WI38 (cell line): ENCODE measurements around the gene SIRT4.

Experiments used
- H3K4me3 ChIP-seq: 2 replicates; pipeline ENCODE4 v1.5.1; 2011; ENCODE audit warnings: low read depth, mild to moderate bottlenecking, control low read depth, low read length
- CTCF ChIP-seq: IDR thresholded peaks from 2 replicates; pipeline ENCODE4 v1.5.1; 2012; ENCODE audit warnings: low read depth, mild to moderate bottlenecking, control low read depth, low read length

SIRT4 gene

GRCh38 chr12:120358412-120359100, 56.4 kb downstream of the SIRT4 start:
- no peak for TF ChIP-seq CTCF
- H3K4me3 ChIP-seq, result no peak overlapping the region

GRCh38 chr12:120359128-120359527, 57.0 kb downstream of the SIRT4 start:
- no peak for TF ChIP-seq CTCF

GRCh38 chr12:120361506-120362208, 59.5 kb downstream of the SIRT4 start:
- no peak for TF ChIP-seq CTCF
- H3K4me3 ChIP-seq, result peak overlapping the region; percentile 32; the same call in 1 of the 2 replicates

More at GRCh38 chr12:120359128-120359527, 57.0 kb downstream of the SIRT4 start:
- no peak overlapping the region for H3K4me3 ChIP-seq
